Measurements from ENCODE around the gene PDYN.

Gene PDYN

GRCh38 chr20:1992359-1993110, 1.3 kb downstream of the PDYN start:
- no peak for DNase-seq

GRCh38 chr20:1987826-1988225, 6.0 kb downstream of the PDYN start:
- peak in 1 of 2 experiments; percentile 44 for DNase-seq

GRCh38 chr20:1983301-1983700, 10.6 kb downstream of the PDYN start:
- DNase-seq, result peak in 1 of 2 experiments; percentile 44

GRCh38 chr20:1982686-1983085, 11.2 kb downstream of the PDYN start:
- DNase-seq, result no peak

GRCh38 chr20:1979106-1979778, 14.6 kb downstream of the PDYN start:
- DNase-seq, result peak; percentile 58 to 90

GRCh38 chr20:1975291-1975690, 18.6 kb downstream of the PDYN start:
- DNase-seq, result no peak

- DNase-seq, result no peak
Observed at GRCh38 chr20:1973601-1974440, 20.0 kb downstream of the PDYN start.

- DNase-seq, result no peak
Observed at GRCh38 chr20:1971893-1972586, 21.8 kb downstream of the PDYN start.

GRCh38 chr20:1968964-1969363, 24.9 kb downstream of the PDYN start:
- DNase-seq, result peak in 1 of 2 experiments; percentile 26

GRCh38 chr20:1965520-1966351, 28.1 kb downstream of the PDYN start:
- DNase-seq, result peak; percentile 51 to 87

- no peak for DNase-seq
Observed at GRCh38 chr20:1964659-1965405, 29.0 kb downstream of the PDYN start.

- no peak for DNase-seq
Observed at GRCh38 chr20:1964061-1964460, 29.8 kb downstream of the PDYN start.

GRCh38 chr20:1961374-1961773, 32.5 kb downstream of the PDYN start:
- no peak for DNase-seq

GRCh38 chr20:1959156-1959555, 34.7 kb downstream of the PDYN start:
- DNase-seq, result no peak

- no peak for DNase-seq
Observed at GRCh38 chr20:1958426-1958825, 35.4 kb downstream of the PDYN start.

- DNase-seq, result no peak
Observed at GRCh38 chr20:1955217-1955616, 38.6 kb downstream of the PDYN start.

GRCh38 chr20:1953621-1954020, 40.2 kb downstream of the PDYN start:
- DNase-seq, result no peak

GRCh38 chr20:1952737-1953530, 40.9 kb downstream of the PDYN start:
- DNase-seq, result no peak

- DNase-seq, result no peak
Observed at GRCh38 chr20:1951436-1952115, 42.3 kb downstream of the PDYN start.

GRCh38 chr20:1950836-1951235, 43.0 kb downstream of the PDYN start:
- no peak for DNase-seq

Data from NCI-H446 (cell line).